Measurements from ENCODE around the gene SLC9A7.

GRCh38 chrX:46758956-46759644 lies at the start of gene SLC9A7:
- TF ChIP-seq CTCF (IDR thresholded peaks at IDR 0.05) (peak; percentile 58 to 85 (median 83)), POLR2A (IDR thresholded peaks at IDR 0.05) (no peak)
